GM12878 (cell line): ENCODE results near the gene FHL1. TPM values are rescaled to one million over a fixed set of nuclear protein-coding genes. Genes with fewer than 3 reads are reported as not detected.

Source experiments
- ATAC-seq: fragments of 200-7000 bp; cut with Tn5 transposase; 3 replicates; pipeline ENCODE4 v1.9.1; 2020; ENCODE audit warnings: mild to moderate bottlenecking, moderate library complexity
- BruUV-seq: library from RNA; stranded (reverse); fragments of 400-500 nt; replicated peaks from 2 replicates; lab custom pipeline; 2021; lab: Mats Ljungman, UMichigan
- CTCF ChIA-PET: fragments of 300-600 bp; sonication (Branson Sonifier 250); formaldehyde crosslinking; extraction: SDS; loops from one replicate; lab custom pipeline; 2021; ENCODE audit warnings: inconsistent platforms; lab: Yijun Ruan, JAX
- POLR2A ChIA-PET: fragments of 350-600 bp; formaldehyde crosslinking; extraction: SDS; loops from one replicate; lab custom pipeline; 2021; ENCODE audit warnings: inconsistent platforms; lab: Charles Lee
- RAD21 ChIA-PET: fragments of 300-600 bp; sonication (Branson Sonifier 250); formaldehyde crosslinking; loops from one replicate; lab custom pipeline; 2023; ENCODE audit warnings: antibody characterized with exemption; ENCODE audit not compliant: unreplicated experiment; lab: Charles Lee
- SMC1A ChIA-PET: fragments of 300-600 bp; sonication (Branson Sonifier 250); formaldehyde crosslinking; loops from one replicate; lab custom pipeline; 2023; ENCODE audit not compliant: unreplicated experiment, uncharacterized antibody; lab: Charles Lee
- DNase-seq: peaks from one replicate; pipeline ENCODE4 v3.0.0-alpha.2; 2011; ENCODE audit warnings: low read depth, low spot score
- FAIRE-seq: peaks from 3 replicates; lab custom pipeline; 2011; peaks lifted over from hg19 to GRCh38; lab: Jason Lieb, UNC
- H2AFZ ChIP-seq: 2 replicates; pipeline ENCODE4 v1.6.0; 2011; ENCODE audit warnings: low read depth, low read length, control low read depth; ENCODE audit not compliant: control insufficient read depth
- H3K27ac ChIP-seq: 2 replicates; pipeline ENCODE4 v1.5.1; 2011; ENCODE audit warnings: control low read depth; ENCODE audit not compliant: control insufficient read depth, insufficient read depth
- H3K27me3 ChIP-seq, 2 experiments: replicated peaks in 1 of 2; 2 replicates each; pipeline versions ENCODE4 v1.6.0 to v1.6.1; 2011; ENCODE audit warnings: low read length in 1 of 2; ENCODE audit not compliant: control insufficient read depth in 2 of 2, insufficient read depth in 2 of 2
- H3K36me3 ChIP-seq, 2 experiments: 2 replicates each; pipeline ENCODE4 v1.5.1; 2011; ENCODE audit warnings: low read length in 1 of 2; ENCODE audit not compliant: control insufficient read depth in 2 of 2, insufficient read depth in 2 of 2
- H3K4me1 ChIP-seq: 2 replicates; pipeline ENCODE4 v1.6.1; 2011; ENCODE audit warnings: mild to moderate bottlenecking, low read length, moderate library complexity, mixed read lengths; ENCODE audit not compliant: control insufficient read depth, insufficient read depth
- H3K4me2 ChIP-seq: 2 replicates; pipeline ENCODE4 v1.6.0; 2011; ENCODE audit warnings: control low read depth; ENCODE audit not compliant: control insufficient read depth, insufficient read depth
- H3K4me3 ChIP-seq: fragments of 200-600 bp; sonication (generic); 2 replicates; pipeline ENCODE4 v1.5.1; 2016
- H3K79me2 ChIP-seq: 2 replicates; pipeline ENCODE4 v1.6.0; 2011; ENCODE audit warnings: low read length; ENCODE audit not compliant: control insufficient read depth, insufficient read depth
- H3K9ac ChIP-seq: 2 replicates; pipeline ENCODE4 v1.8.0; 2011; ENCODE audit warnings: low read length, control low read depth, mixed read lengths; ENCODE audit not compliant: control insufficient read depth, insufficient read depth
- H3K9me3 ChIP-seq: replicated peaks from 3 replicates; pipeline ENCODE4 v1.5.1; 2011; ENCODE audit warnings: mild to moderate bottlenecking, low read length; ENCODE audit not compliant: control insufficient read depth, insufficient read depth
- H4K20me1 ChIP-seq: 2 replicates; pipeline ENCODE4 v1.6.0; 2011; ENCODE audit not compliant: control insufficient read depth, insufficient read depth
- EZH2 ChIP-seq: IDR thresholded peaks from 2 replicates; pipeline ENCODE4 v1.6.1; 2012; ENCODE audit warnings: low read depth, mild to moderate bottlenecking, control low read depth, inconsistent platforms, low read length, borderline replicate concordance; ENCODE audit not compliant: control insufficient read depth
- IKZF1 ChIP-seq: fragments of 450-650 bp; conservative IDR thresholded peaks from 2 replicates; pipeline ENCODE4 v1.6.1; 2017; ENCODE audit warnings: antibody characterized with exemption, mild to moderate bottlenecking
- KLF5 ChIP-seq: fragments of 450-650 bp; IDR thresholded peaks from 2 replicates; pipeline ENCODE4 v1.6.1; 2014; ENCODE audit warnings: mild to moderate bottlenecking; ENCODE audit not compliant: partially characterized antibody
- MYB ChIP-seq: fragments of 150-350 bp; IDR thresholded peaks from 2 replicates; pipeline ENCODE4 v1.6.1; 2014; ENCODE audit warnings: mild to moderate bottlenecking, low read depth, low read length, borderline replicate concordance
- POLR2A ChIP-seq: IDR thresholded peaks from 2 replicates; pipeline ENCODE4 v1.6.1; 2011; ENCODE audit warnings: low read depth, mild to moderate bottlenecking, low read length
- RELA ChIP-seq: fragments of 450-650 bp; IDR thresholded peaks from 2 replicates; pipeline ENCODE4 v1.8.0; 2014; ENCODE audit warnings: borderline replicate concordance; ENCODE audit not compliant: partially characterized antibody
- SP1 ChIP-seq: IDR thresholded peaks from one replicate; pipeline ENCODE4 v1.6.1; 2011; ENCODE audit warnings: low read depth, low read length
- TCF12 ChIP-seq: IDR thresholded peaks from 2 replicates; pipeline ENCODE4 v1.6.1; 2011; ENCODE audit warnings: low read depth, mild to moderate bottlenecking, low read length
- WGBS: methylation state at CpG from one replicate; pipeline ENCODE4 v1.1.6; 2016; ENCODE audit warnings: low lambda C conversion rate; ENCODE audit not compliant: insufficient replicate concordance, insufficient coverage; ENCODE audit errors: missing lambda C conversion rate; 5-methylcytosine and 5-hydroxymethylcytosine counted together
- in situ Hi-C: fragments of 300-500 bp; cut with MboI; formaldehyde crosslinking; loops from 9 replicates; pipeline ENCODE4 v1.14.3; 2018; ENCODE audit warnings: mixed read lengths
- intact Hi-C: fragments of 100-400 bp; cut with micrococcal nuclease; formaldehyde crosslinking; loops from one replicate; pipeline ENCODE4 v1.14.2; 2022; ENCODE audit not compliant: unreplicated experiment
- polyA plus RNA-seq, 11 experiments: library from polyadenylated mRNA; depleted of rRNA in 4 of 11; unstranded in 6 of 11; stranded (reverse) in 5 of 11; fragments of >200 nt; fragmentation: Nextera tagmentation in 4 of 11; fragmentation: Illumina TruSeq in 1 of 11; extraction: Ambion mirVana in 4 of 11; extraction: Trizol in 1 of 11; gene quantifications; 1 replicate in 1 of 11; 2 replicates in 10 of 11; pipeline versions ENCODE4 v1.2.1 to v1.2.3, GENCODE V29; 2011 to 2016; ENCODE audit warnings: inconsistent platforms in 2 of 11, missing spikeins in 2 of 11, low read depth in 1 of 11
- total RNA-seq, 4 experiments: library from RNA; depleted of rRNA in 3 of 4; stranded (reverse); fragments of >200 nt in 3 of 4; fragmentation: Illumina TruSeq in 1 of 4; extraction: Trizol in 1 of 4; gene quantifications; 2 replicates each; pipeline versions ENCODE4 v1.2.1 to v1.2.3, GENCODE V29; 2013 to 2021
- TF ChIP-seq, protein P1 (sequence below): fragments of 450-650 bp; conservative IDR thresholded peaks from 2 replicates; pipeline ENCODE4 v1.6.1; 2017; ENCODE audit warnings: mild to moderate bottlenecking, moderate library complexity

The FHL1 gene
- total and polyA plus RNA-seq, 10 of the 15 experiments (the other 5 are each of a cell fraction or from before 2014, with no cell fraction given), result 0.13 to 0.59 (median 0.34) TPM; not detected in 1

DNA sequence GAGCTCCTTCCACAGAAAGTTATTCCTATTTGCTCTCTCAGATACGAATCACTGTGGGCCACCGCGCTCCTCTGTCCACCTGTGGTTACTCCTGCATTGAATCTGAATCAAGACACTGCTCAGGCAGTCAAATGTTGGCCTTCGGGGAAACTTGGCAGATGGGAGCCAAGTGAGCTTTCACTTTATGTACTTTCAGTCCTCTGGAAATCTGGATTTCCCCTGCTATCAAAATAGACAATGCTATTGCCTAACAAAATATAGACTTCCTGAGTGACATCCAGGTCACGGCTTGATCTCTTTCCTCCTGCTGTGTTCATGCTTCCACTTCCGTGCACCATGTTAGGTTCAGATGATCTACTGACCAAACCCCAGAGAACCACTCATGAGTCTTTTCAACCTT is 43.8 kb downstream of the FHL1 start:
- FAIRE-seq (no peak), DNase-seq (no peak), ATAC-seq (no peak)
- Histone ChIP-seq H3K9me3 (no peaks in the 10 kb centered on the region), H2AFZ (no peak overlapping the region), H3K4me1 (no peaks in the 10 kb centered on the region), H3K36me3 (no peaks in the 10 kb centered on the region), H3K27ac (no peak overlapping the region), H3K27me3 (no peaks in the 10 kb centered on the region; a peak in 1 of 4 replicates), H3K9ac (no peak overlapping the region), H3K79me2 (no peaks in the 10 kb centered on the region), H3K4me2 (no peak overlapping the region), H3K4me3 (no peak overlapping the region), H4K20me1 (no peaks in the 10 kb centered on the region)
- ChIA-PET POLR2A (interaction anchor here (1.2 kb wide), 1 partner anchor 206 kb away, joined by 4 read pairs; the partner anchor contains the start of gene SLC9A6), CTCF (interaction anchor here (1.0 kb wide), 1 partner anchor 163 kb away, joined by 3 read pairs; no protein-coding TSS in a partner anchor), SMC1A (interaction anchor here (0.8 kb wide), 1 partner anchor 12 kb away, joined by 3 read pairs; no protein-coding TSS in a partner anchor), RAD21 (no interaction called here)
- no TSS peak for BruUV-seq
- TF ChIP-seq MYB, result no peak
- TF ChIP-seq TCF12, result no peak
- no peak for TF ChIP-seq RELA
- TF ChIP-seq POLR2A, result no peak
- no peak for TF ChIP-seq SP1
- TF ChIP-seq KLF5, result no peak
- TF ChIP-seq, protein P1, sequence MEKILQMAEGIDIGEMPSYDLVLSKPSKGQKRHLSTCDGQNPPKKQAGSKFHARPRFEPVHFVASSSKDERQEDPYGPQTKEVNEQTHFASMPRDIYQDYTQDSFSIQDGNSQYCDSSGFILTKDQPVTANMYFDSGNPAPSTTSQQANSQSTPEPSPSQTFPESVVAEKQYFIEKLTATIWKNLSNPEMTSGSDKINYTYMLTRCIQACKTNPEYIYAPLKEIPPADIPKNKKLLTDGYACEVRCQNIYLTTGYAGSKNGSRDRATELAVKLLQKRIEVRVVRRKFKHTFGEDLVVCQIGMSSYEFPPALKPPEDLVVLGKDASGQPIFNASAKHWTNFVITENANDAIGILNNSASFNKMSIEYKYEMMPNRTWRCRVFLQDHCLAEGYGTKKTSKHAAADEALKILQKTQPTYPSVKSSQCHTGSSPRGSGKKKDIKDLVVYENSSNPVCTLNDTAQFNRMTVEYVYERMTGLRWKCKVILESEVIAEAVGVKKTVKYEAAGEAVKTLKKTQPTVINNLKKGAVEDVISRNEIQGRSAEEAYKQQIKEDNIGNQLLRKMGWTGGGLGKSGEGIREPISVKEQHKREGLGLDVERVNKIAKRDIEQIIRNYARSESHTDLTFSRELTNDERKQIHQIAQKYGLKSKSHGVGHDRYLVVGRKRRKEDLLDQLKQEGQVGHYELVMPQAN, result no peak
- TF ChIP-seq IKZF1, result no peak
- no peak for TF ChIP-seq EZH2
- intact Hi-C loops (no loop called here), in situ Hi-C loops (no loop called here)
- 42% methylated on average over 6 of the region's 6 CpGs for WGBS
